K562 (cell line): ENCODE data around the gene SERGEF. TPM values are rescaled to one million over a fixed set of nuclear protein-coding genes. Genes with fewer than 3 reads are reported as not detected.

ENCODE experiments used
- ATAC-seq: fragments of 200-7000 bp; cut with Tn5 transposase; 3 replicates; pipeline ENCODE4 v1.9.1; 2020; ENCODE audit warnings: moderate library complexity
- BruUV-seq: library from RNA; stranded (reverse); fragments of 400-500 nt; replicated peaks from 2 replicates; lab custom pipeline; 2021; lab: Mats Ljungman, UMichigan
- CTCF ChIA-PET: fragments of 300-600 bp; formaldehyde crosslinking; extraction: SDS; loops from one replicate; lab custom pipeline; 2021; ENCODE audit warnings: low intra/inter-chr PET ratio; lab: Yijun Ruan, JAX
- POLR2A ChIA-PET: fragments of 300-600, 350-650 bp; sonication (Branson Sonifier 250); formaldehyde crosslinking; extraction: SDS; loops from one replicate; lab custom pipeline; 2021; ENCODE audit warnings: antibody characterized with exemption, inconsistent platforms; lab: Yijun Ruan, JAX
- DNase-seq, 4 experiments: peaks; one replicate each; pipeline versions ENCODE4 v3.0.0 to v3.0.0-alpha.2; 2011 to 2018; ENCODE audit warnings: low spot score in 3 of 4, mixed read lengths in 3 of 4; ENCODE audit errors: extremely low read depth in 1 of 4
- FAIRE-seq: peaks from 2 replicates; lab custom pipeline; 2011; peaks lifted over from hg19 to GRCh38; lab: Jason Lieb, UNC
- H2AFZ ChIP-seq: 2 replicates; pipeline ENCODE4 v1.6.0; 2011; ENCODE audit warnings: low read depth, low read length, control low read depth, inconsistent platforms
- H3K27ac ChIP-seq: fragments of 200-600 bp; 3 replicates; pipeline ENCODE4 v1.8.0; 2011; ENCODE audit warnings: low read depth, mild to moderate bottlenecking, control low read depth, inconsistent platforms, low read length, moderate library complexity, mixed read lengths; ENCODE audit errors: extremely low read depth
- H3K27me3 ChIP-seq, 2 experiments: fragments of 300-600 bp in 1 of 2; 2 replicates in 1 of 2; 3 replicates in 1 of 2; pipeline versions ENCODE4 v1.6.0 to v1.8.0; 2011; ENCODE audit warnings: inconsistent platforms in 2 of 2, low read length in 2 of 2, mild to moderate bottlenecking in 1 of 2, mixed read lengths in 1 of 2, moderate library complexity in 1 of 2; ENCODE audit not compliant: control insufficient read depth in 2 of 2, insufficient read depth in 2 of 2
- H3K36me3 ChIP-seq: fragments of 300-600 bp; 3 replicates; pipeline ENCODE4 v1.8.0; 2011; ENCODE audit warnings: mild to moderate bottlenecking, low read length, inconsistent platforms; ENCODE audit not compliant: control insufficient read depth, insufficient read depth
- H3K4me1 ChIP-seq, 2 experiments: fragments of 200-600 bp in 1 of 2; replicated peaks in 1 of 2; 2 replicates in 1 of 2; 3 replicates in 1 of 2; pipeline versions ENCODE4 v1.5.1 to v1.8.0; 2011; ENCODE audit warnings: inconsistent platforms in 2 of 2, low read length in 2 of 2, mild to moderate bottlenecking in 1 of 2, mixed read lengths in 1 of 2, moderate library complexity in 1 of 2; ENCODE audit not compliant: control insufficient read depth in 2 of 2, insufficient read depth in 2 of 2
- H3K4me2 ChIP-seq: 2 replicates; pipeline ENCODE4 v1.6.1; 2011; ENCODE audit warnings: low read length, control low read depth, inconsistent platforms, mixed read lengths; ENCODE audit not compliant: insufficient read depth
- H3K4me3 ChIP-seq: fragments of 200-600 bp; sonication (generic), shearing (Covaris generic); 2 replicates; pipeline ENCODE4 v1.5.1; 2016; ENCODE audit warnings: control low read depth, inconsistent platforms
- H3K79me2 ChIP-seq: fragments of 200-600 bp; 3 replicates; pipeline ENCODE4 v1.8.0; 2011; ENCODE audit warnings: low read length, inconsistent platforms; ENCODE audit not compliant: control insufficient read depth, insufficient read depth
- H3K9ac ChIP-seq, 2 experiments: 2 replicates each; pipeline versions ENCODE4 v1.6.0 to v1.6.1; 2011; ENCODE audit warnings: low read depth in 2 of 2, low read length in 2 of 2, control low read depth in 1 of 2, inconsistent platforms in 1 of 2, mild to moderate bottlenecking in 1 of 2, mixed read lengths in 1 of 2; ENCODE audit not compliant: insufficient read depth in 1 of 2
- H3K9me1 ChIP-seq: one replicate; pipeline ENCODE4 v1.6.0; 2011; ENCODE audit warnings: inconsistent platforms, mild to moderate bottlenecking, low read length, moderate library complexity; ENCODE audit not compliant: control insufficient read depth, insufficient read depth
- H3K9me3 ChIP-seq: replicated peaks from 2 replicates; pipeline ENCODE4 v1.5.1; 2011; ENCODE audit warnings: low read depth, low read length, inconsistent platforms; ENCODE audit not compliant: control insufficient read depth, insufficient read depth
- H4K20me1 ChIP-seq: replicated peaks from 2 replicates; pipeline ENCODE4 v1.6.1; 2011; ENCODE audit warnings: low read length, inconsistent platforms, mixed read lengths; ENCODE audit not compliant: control insufficient read depth, insufficient read depth
- CEBPG ChIP-seq, 3 experiments: fragments of 200-800 bp in 1 of 3; sonication (Bioruptor generic) in 1 of 3; sonication (generic) in 1 of 3; formaldehyde crosslinking in 1 of 3; IDR thresholded peaks in 2 of 3; conservative IDR thresholded peaks in 1 of 3; 2 replicates each; pipeline versions ENCODE4 v1.6.1 to v1.8.0; 2016 to 2022; ENCODE audit warnings: missing compliant biosample characterization in 2 of 3, missing genetic modification characterization in 2 of 3, mild to moderate bottlenecking in 1 of 3, missing genetic modification reagents in 1 of 3
- ESRRB ChIP-seq: fragments of 250-450 bp; sonication (Bioruptor Pico); IDR thresholded peaks from 2 replicates; pipeline ENCODE4 v1.5.0; 2020; ENCODE audit warnings: mild to moderate bottlenecking, moderate library complexity, borderline replicate concordance
- MYC ChIP-seq, 2 experiments: fragments of 250-450 bp in 1 of 2; sonication (Bioruptor Pico) in 1 of 2; IDR thresholded peaks; 2 replicates each; pipeline versions ENCODE4 v1.5.1 to v1.6.1; 2012 to 2021; ENCODE audit warnings: low read depth in 2 of 2, borderline replicate concordance in 1 of 2, improper control_type of control experiment in 1 of 2, low read length in 1 of 2, mild to moderate bottlenecking in 1 of 2, moderate library complexity in 1 of 2
- NFIC ChIP-seq: fragments of 450-650 bp; IDR thresholded peaks from 2 replicates; pipeline ENCODE4 v1.6.1; 2017; ENCODE audit warnings: mild to moderate bottlenecking, inconsistent platforms
- PTBP1 ChIP-seq: fragments of 200-400 bp; formaldehyde crosslinking; IDR thresholded peaks from 2 replicates; pipeline ENCODE4 v1.6.1; 2017; ENCODE audit warnings: low read depth, low read length
- WGBS: fragments of 100-300 bp; shearing (Covaris generic); methylation state at CpG from one replicate; pipeline ENCODE4 v1.1.6; 2016; ENCODE audit warnings: low coverage, mixed read lengths; ENCODE audit not compliant: insufficient coverage; ENCODE audit errors: missing lambda C conversion rate; 5-methylcytosine and 5-hydroxymethylcytosine counted together
- in situ Hi-C: fragments of 300-500 bp; cut with MboI; formaldehyde crosslinking; loops from 4 replicates; pipeline ENCODE4 v1.15.0; 2018; ENCODE audit warnings: inconsistent platforms, mixed read lengths
- intact Hi-C: fragments of 100-400 bp; cut with micrococcal nuclease; formaldehyde crosslinking; loops from 2 replicates; pipeline ENCODE4 v1.14.2; 2022
- polyA plus RNA-seq, 8 experiments: library from polyadenylated mRNA; depleted of rRNA in 4 of 8; stranded (reverse) in 5 of 8; unstranded in 3 of 8; fragments of >200 nt; fragmentation: Nextera tagmentation in 2 of 8; fragmentation: Illumina TruSeq in 1 of 8; extraction: Ambion mirVana in 2 of 8; extraction: Trizol in 1 of 8; gene quantifications; 2 replicates each; pipeline versions ENCODE4 v1.2.1 to v1.2.3, GENCODE V29; 2011 to 2014; ENCODE audit warnings: inconsistent platforms in 1 of 8, missing spikeins in 1 of 8
- total RNA-seq, 7 experiments: library from RNA; depleted of rRNA in 6 of 7; stranded (reverse); fragments of >200 nt in 6 of 7; fragmentation: Illumina TruSeq in 2 of 7; extraction: Trizol in 2 of 7; gene quantifications; 2 replicates each; pipeline versions ENCODE4 v1.2.1 to v1.2.3, GENCODE V29; 2011 to 2021; ENCODE audit warnings: low replicate concordance in 1 of 7
- TF ChIP-seq, protein P1 (sequence below): sonication (generic); formaldehyde crosslinking; IDR thresholded peaks from 2 replicates; pipeline ENCODE4 v1.8.1; 2023; ENCODE audit warnings: mild to moderate bottlenecking, missing genetic modification reagents

SERGEF gene
- total and polyA plus RNA-seq, 9 of the 15 experiments (the other 6 are each of a cell fraction or from before 2014, with no cell fraction given), result 10.2 to 28.0 (median 19.9) TPM

DNA sequence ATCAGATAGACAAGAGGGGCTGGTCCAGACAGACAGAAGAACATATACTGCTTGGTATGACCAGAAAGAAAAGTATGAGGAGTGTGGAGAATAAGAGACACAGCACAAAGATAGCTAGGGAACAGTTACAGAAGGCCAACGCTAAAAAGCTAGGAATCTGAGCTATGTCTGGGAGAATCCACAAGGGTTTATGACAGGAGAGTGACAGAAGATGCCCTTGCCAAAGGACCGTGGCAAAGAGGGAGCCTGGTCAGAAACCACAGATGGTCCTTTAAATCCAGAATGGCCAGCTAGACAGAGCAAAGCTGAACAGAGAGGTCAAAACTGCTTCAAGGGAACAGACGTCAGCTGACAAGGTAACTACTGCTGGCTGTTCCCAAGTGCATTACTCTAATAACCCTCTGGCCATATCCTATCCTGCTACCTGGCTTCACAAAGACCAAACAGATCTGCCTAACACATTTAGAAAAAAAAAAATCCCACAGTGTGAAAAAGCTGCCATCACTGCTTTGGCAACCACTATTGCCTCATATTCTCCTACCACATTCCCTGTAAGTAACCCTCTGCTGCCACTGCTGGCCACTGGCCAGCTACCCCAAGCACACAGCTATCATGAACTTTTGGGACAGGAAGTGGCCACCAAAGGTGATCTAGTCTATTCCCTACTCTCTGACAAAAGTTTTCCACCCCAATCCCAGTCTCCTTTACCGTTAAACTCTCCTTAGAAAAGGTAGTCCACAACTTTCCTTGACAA lies 7.3 kb downstream of the SERGEF start:
- H3K9me3 ChIP-seq, result no peaks in the 10 kb centered on the region
- no peak overlapping the region for H3K27ac ChIP-seq
- FAIRE-seq, result no peak
- peaks cover 18% of the 10 kb centered on the region for H3K36me3 ChIP-seq
- CTCF ChIA-PET, result no interaction called here
- in situ Hi-C loops, result no loop called here
- H4K20me1 ChIP-seq, result no peaks in the 10 kb centered on the region
- H3K4me1 ChIP-seq, result no peaks in the 10 kb centered on the region
- no peaks in the 10 kb centered on the region for H3K27me3 ChIP-seq
- H3K9ac ChIP-seq, result no peak overlapping the region
- no peaks in the 10 kb centered on the region for H3K9me1 ChIP-seq
- no peak overlapping the region for H2AFZ ChIP-seq
- 74% methylated on average over 4 of the region's 4 CpGs for WGBS
- intact Hi-C loops, result no loop called here
- BruUV-seq, result no TSS peak
- TF ChIP-seq NFIC, result peak; percentile 31; the same call in 1 of the 2 replicates
- TF ChIP-seq ESRRB (CRISPR knock-in tag), result no peak
- no peak for TF ChIP-seq CEBPG (CRISPR knock-in tag; IDR thresholded peaks at IDR 0.05)
- 0 out of 4 replicates have a peak, but pooled peaks of 1 of the 2 experiments have one; percentile 16 for TF ChIP-seq CEBPG (tag; conservative IDR thresholded peaks at IDR 0.05 in 1 of 2, IDR thresholded peaks at IDR 0.05 in 1 of 2)
- no peak overlapping the region for H3K4me3 ChIP-seq
- POLR2A ChIA-PET, result interaction anchor here (0.5 to 0.6 kb wide), 2 partner anchors 8 to 667 kb away, joined by 3 read pairs; no protein-coding TSS in a partner anchor
- H3K79me2 ChIP-seq, result peaks cover 3% of the 10 kb centered on the region; the same call in 1 of the 3 replicates
- no peak for DNase-seq
- no peak for ATAC-seq
- H3K4me2 ChIP-seq, result no peak overlapping the region

- ChIA-PET POLR2A (interaction anchor here (0.9 to 1.6 kb wide), 2 partner anchors 13 to 14 kb away, joined by 3 to 4 read pairs; no protein-coding TSS in a partner anchor), CTCF (interaction anchor here (0.5 kb wide), 1 partner anchor 114 kb away, joined by 3 read pairs; no protein-coding TSS in a partner anchor)
- Histone ChIP-seq H2AFZ (no peak overlapping the region), H3K27me3 (no peaks in the 10 kb centered on the region), H3K36me3 (peaks cover 26% of the 10 kb centered on the region), H3K4me2 (no peak overlapping the region), H3K9ac (no peak overlapping the region), H3K27ac (no peak overlapping the region), H4K20me1 (no peaks in the 10 kb centered on the region), H3K9me1 (no peaks in the 10 kb centered on the region), H3K79me2 (no peaks in the 10 kb centered on the region), H3K9me3 (no peaks in the 10 kb centered on the region), H3K4me3 (no peak overlapping the region), H3K4me1 (no peaks in the 10 kb centered on the region)
- 40% methylated on average over 2 of the region's 2 CpGs for WGBS
- DNase-seq (no peak), FAIRE-seq (no peak), ATAC-seq (no peak)
- intact Hi-C loops (no loop called here), in situ Hi-C loops (no loop called here)
- no TSS peak for BruUV-seq
- TF ChIP-seq PTBP1 (no peak), MYC (IDR thresholded peaks at IDR 0.05; ENCODE audit: low read depth, low read length) (no peak), MYC (CRISPR knock-in tag; IDR thresholded peaks at IDR 0.05; ENCODE audit: borderline replicate concordance, low read depth) (no peak)
- TF ChIP-seq, protein P1, sequence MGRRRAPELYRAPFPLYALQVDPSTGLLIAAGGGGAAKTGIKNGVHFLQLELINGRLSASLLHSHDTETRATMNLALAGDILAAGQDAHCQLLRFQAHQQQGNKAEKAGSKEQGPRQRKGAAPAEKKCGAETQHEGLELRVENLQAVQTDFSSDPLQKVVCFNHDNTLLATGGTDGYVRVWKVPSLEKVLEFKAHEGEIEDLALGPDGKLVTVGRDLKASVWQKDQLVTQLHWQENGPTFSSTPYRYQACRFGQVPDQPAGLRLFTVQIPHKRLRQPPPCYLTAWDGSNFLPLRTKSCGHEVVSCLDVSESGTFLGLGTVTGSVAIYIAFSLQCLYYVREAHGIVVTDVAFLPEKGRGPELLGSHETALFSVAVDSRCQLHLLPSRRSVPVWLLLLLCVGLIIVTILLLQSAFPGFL (CRISPR knock-in tag), result no peak
These were observed 11.7 kb downstream of the SERGEF start for GRCh38 chr11:18001191-18001590.
